Common myeloid progenitor, CD34-positive (primary cell): ENCODE results near the gene WDR33.

Experiments
- CTCF ChIA-PET: fragments of 350-600 bp; sonication (Branson Sonifier 250); formaldehyde crosslinking; loops from one replicate; lab custom pipeline; 2021; ENCODE audit warnings: antibody characterized with exemption; lab: Charles Lee
- POLR2A ChIA-PET: fragments of 350-600 bp; sonication (Branson Sonifier 250); formaldehyde crosslinking; loops from one replicate; lab custom pipeline; 2021; ENCODE audit warnings: antibody characterized with exemption; lab: Charles Lee
- DNase-seq, 3 donors: peaks; one replicate each; pipeline versions ENCODE4 v3.0.0 to v3.0.0-alpha.2; 2013
- H3K27ac ChIP-seq, 2 experiments: 1 replicate in 1 of 2; 2 replicates in 1 of 2; pipeline ENCODE4 v1.7.0; 2013; ENCODE audit warnings: inconsistent platforms in 2 of 2, low read length in 2 of 2, mild to moderate bottlenecking in 2 of 2, low read depth in 1 of 2, moderate library complexity in 1 of 2; ENCODE audit not compliant: severe bottlenecking in 2 of 2, insufficient read depth in 1 of 2, poor library complexity in 1 of 2
- H3K27me3 ChIP-seq, 5 experiments: replicated peaks in 2 of 5; 1 replicate in 3 of 5; 2 replicates in 2 of 5; pipeline versions ENCODE4 v1.6.1 to v1.7.0; 2013; ENCODE audit warnings: low read length in 4 of 5, mild to moderate bottlenecking in 2 of 5, moderate library complexity in 2 of 5, inconsistent platforms in 1 of 5; ENCODE audit not compliant: insufficient read depth in 5 of 5, control insufficient read depth in 4 of 5
- H3K36me3 ChIP-seq, 4 experiments: 1 replicate in 2 of 4; 2 replicates in 2 of 4; pipeline versions ENCODE4 v1.6.1 to v1.7.0; 2013; ENCODE audit warnings: low read length in 3 of 4, control low read depth in 1 of 4, mild to moderate bottlenecking in 1 of 4; ENCODE audit not compliant: control insufficient read depth in 4 of 4, insufficient read depth in 4 of 4
- H3K4me1 ChIP-seq, 4 experiments: 1 replicate in 3 of 4; 2 replicates in 1 of 4; pipeline versions ENCODE4 v1.6.1 to v1.7.1; 2013; ENCODE audit warnings: low read length in 3 of 4, mild to moderate bottlenecking in 3 of 4, control low read depth in 1 of 4, inconsistent platforms in 1 of 4, moderate library complexity in 1 of 4; ENCODE audit not compliant: control insufficient read depth in 4 of 4, insufficient read depth in 4 of 4; ENCODE audit errors: control extremely low read depth in 1 of 4
- H3K4me3 ChIP-seq, 7 experiments: 1 replicate in 4 of 7; 2 replicates in 3 of 7; pipeline versions ENCODE4 v1.5.1 to v1.7.0; 2013; ENCODE audit warnings: mild to moderate bottlenecking in 7 of 7, low read length in 6 of 7, moderate library complexity in 6 of 7, inconsistent platforms in 2 of 7, low read depth in 2 of 7, control low read depth in 1 of 7; ENCODE audit not compliant: insufficient read depth in 4 of 7, control insufficient read depth in 1 of 7; ENCODE audit errors: extremely low read depth in 1 of 7
- H3K9me3 ChIP-seq, 5 experiments: 1 replicate in 4 of 5; 2 replicates in 1 of 5; pipeline versions ENCODE4 v1.6.1 to v1.7.1; 2013; ENCODE audit warnings: low read length in 4 of 5, mild to moderate bottlenecking in 2 of 5, inconsistent platforms in 1 of 5, low read depth in 1 of 5, moderate library complexity in 1 of 5; ENCODE audit not compliant: control insufficient read depth in 4 of 5, insufficient read depth in 2 of 5; ENCODE audit errors: control extremely low read depth in 1 of 5
- WGBS: methylation state at CpG from one replicate; pipeline ENCODE4 v1.1.5; 2013; ENCODE audit not compliant: insufficient coverage; 5-methylcytosine and 5-hydroxymethylcytosine counted together

Gene WDR33

GRCh38 chr2:127678991-127679390 is 132.0 kb downstream of the WDR33 start:
- CTCF ChIA-PET = interaction anchor here (1.1 to 1.3 kb wide), 3 partner anchors 15 to 23 kb away, joined by 3 to 4 read pairs (median 3); no protein-coding TSS in a partner anchor
- peaks cover 3 to 40% (median 18%) of the 10 kb centered on the region in 5 experiments for H3K27me3 ChIP-seq
- no peak for DNase-seq

DNA sequence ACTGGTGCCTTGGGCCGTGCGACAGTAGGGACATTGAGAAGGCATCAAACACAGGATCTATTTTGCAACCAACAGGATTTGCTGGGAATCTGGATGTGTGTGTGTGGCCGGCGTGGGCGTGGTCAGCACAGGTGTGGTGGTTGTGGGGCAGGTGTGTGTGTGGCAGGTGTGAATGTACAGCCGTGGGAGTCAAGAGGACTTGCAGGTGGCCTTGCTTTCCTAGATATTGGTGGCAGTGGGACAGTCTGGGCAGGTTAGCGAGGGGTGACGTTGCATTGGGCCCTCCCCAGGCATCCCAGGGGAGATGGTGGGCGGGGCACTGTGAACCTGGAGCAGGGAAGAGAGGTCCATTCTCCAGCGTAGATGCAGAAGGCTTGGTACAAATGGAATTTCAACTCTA is 132.4 kb downstream of the WDR33 start:
- H3K36me3 ChIP-seq = no peaks in the 10 kb centered on the region
- ChIA-PET POLR2A (no interaction called here), CTCF (interaction anchor here (1.3 kb wide), 1 partner anchor 24 kb away, joined by 3 read pairs; no protein-coding TSS in a partner anchor)
- peaks cover 3 to 45% (median 21%) of the 10 kb centered on the region in 5 experiments for H3K27me3 ChIP-seq
- H3K4me3 ChIP-seq = no peak overlapping the region
- no peaks in the 10 kb centered on the region for H3K9me3 ChIP-seq
- 98% methylated on average over 7 of the region's 10 CpGs for WGBS
- H3K4me1 ChIP-seq = peaks cover 0 to 13% (median 11%) of the 10 kb centered on the region in 4 experiments
- no peak for DNase-seq
- H3K27ac ChIP-seq = no peak overlapping the region

More at GRCh38 chr2:127678991-127679390, 132.0 kb downstream of the WDR33 start:
- Histone ChIP-seq H3K36me3 (no peaks in the 10 kb centered on the region), H3K9me3 (no peaks in the 10 kb centered on the region), H3K4me3 (no peak overlapping the region), H3K4me1 (peaks cover 0 to 12% (median 11%) of the 10 kb centered on the region in 4 experiments), H3K27ac (no peak overlapping the region)
- WGBS = 93% methylated on average over 6 of the region's 6 CpGs
- POLR2A ChIA-PET = no interaction called here

DNA sequence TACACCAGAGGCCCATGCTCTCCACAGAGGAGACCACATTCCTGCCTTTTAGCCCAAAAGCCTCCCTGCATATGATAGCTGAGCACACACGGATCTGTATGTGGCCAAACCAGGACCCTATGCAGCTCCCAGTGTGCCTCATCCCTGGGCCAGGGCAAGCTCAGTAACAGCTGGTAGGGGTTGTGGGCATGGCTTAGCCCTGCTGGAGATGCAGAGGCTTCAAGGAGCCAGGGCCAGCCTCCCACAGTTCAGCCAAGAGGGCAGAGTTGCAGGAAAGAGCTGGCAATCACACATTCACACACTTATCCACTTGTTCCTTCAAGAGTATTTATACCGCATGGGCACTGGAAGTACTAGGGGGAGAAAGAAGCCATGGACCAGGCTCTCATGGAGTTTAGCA is 134.1 kb downstream of the WDR33 start:
- Histone ChIP-seq H3K4me1 (peaks cover 0 to 13% (median 11%) of the 10 kb centered on the region in 4 experiments), H3K36me3 (no peaks in the 10 kb centered on the region), H3K9me3 (no peaks in the 10 kb centered on the region), H3K4me3 (no peak overlapping the region), H3K27me3 (peaks cover 3 to 60% (median 28%) of the 10 kb centered on the region in 5 experiments), H3K27ac (no peak overlapping the region)
- no peak for DNase-seq
- WGBS = 100% methylated on average over 1 of the region's 2 CpGs
- ChIA-PET POLR2A (interaction anchor here (0.6 kb wide), 2 partner anchors 610 to 633 kb away, joined by 3 read pairs; no protein-coding TSS in a partner anchor), CTCF (interaction anchor here (1.6 to 4.6 kb wide), 5 partner anchors 18 to 27 kb away, joined by 4 to 19 read pairs (median 8); partner anchors contain the start of gene SFT2D3)

DNA sequence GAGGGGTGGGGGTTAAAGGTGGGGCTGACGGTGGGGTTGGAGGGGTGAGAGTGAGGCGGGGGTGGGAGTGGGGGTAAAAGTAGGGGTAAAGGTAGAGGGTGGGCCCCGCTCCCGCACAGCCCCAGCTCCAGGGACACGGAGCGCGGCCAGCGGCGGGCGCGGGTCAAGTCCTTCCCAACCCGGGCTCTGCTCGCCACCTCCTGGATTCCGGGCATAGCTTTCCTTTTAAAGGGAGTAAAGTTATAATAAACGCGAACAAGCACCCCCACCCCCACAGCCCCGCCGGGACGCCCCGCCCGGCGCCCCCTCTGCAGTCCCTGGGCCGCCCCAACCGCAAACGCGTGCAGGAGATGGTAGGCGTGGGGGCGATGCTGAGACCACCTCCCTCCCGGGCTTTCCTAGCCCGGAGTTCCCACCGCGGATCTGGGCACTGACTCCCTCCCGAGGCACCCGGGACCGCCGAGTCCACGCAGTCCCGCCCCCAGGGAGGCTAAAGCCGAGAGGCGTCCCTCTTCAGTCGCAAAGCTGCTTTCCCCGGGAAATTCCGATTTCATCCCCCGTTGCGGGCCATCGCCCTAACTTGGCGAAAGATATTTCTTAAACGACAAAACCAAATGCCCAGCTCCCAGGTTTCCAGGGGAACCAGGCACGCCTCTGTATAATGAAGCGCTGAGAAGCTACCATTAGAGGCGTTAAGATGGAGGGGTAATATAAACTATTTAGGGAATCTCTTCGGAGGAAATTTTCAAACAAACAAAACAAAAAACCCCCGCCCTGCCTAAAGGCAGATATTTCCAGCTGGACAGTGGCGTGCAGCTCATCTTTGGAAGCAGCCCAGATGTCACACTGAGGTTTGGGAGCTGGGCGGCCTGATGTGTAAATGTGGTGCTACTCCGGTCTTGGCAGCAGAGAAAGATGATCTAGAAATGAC is 135.4 kb downstream of the WDR33 start, which contains the start of gene LIMS2:
Gene LIMS2 (minus strand): TSS at position 200 of the 931 bp plus-strand sequence. CDS start 506 bp downstream, outside the sequence.
- Histone ChIP-seq H3K36me3 (no peaks in the 10 kb centered on the region), H3K4me3 (peak within 1 kb of the TSS in 5 of 7 experiments; percentile 25 to 68 (median 66)), H3K27ac (no peak within 1 kb of the TSS), H3K27me3 (peaks cover 3 to 70% (median 31%) of the 10 kb centered on the region in 5 experiments), H3K9me3 (no peaks in the 10 kb centered on the region), H3K4me1 (peaks cover 0 to 13% (median 7%) of the 10 kb centered on the region in 4 experiments)
- ChIA-PET CTCF (interaction anchor here (1.0 to 4.6 kb wide), 5 partner anchors 18 to 26 kb away, joined by 3 to 19 read pairs (median 8); partner anchors contain the start of gene SFT2D3), POLR2A (no interaction called here)
- DNase-seq = peak in 1 of 3 donors; percentile 31
- WGBS = 1% methylated on average over 39 of the region's 56 CpGs

GRCh38 chr2:127674241-127675209 is 136.4 kb downstream of the WDR33 start:
- H3K4me3 ChIP-seq = peak overlapping the region in 5 of 7 experiments; percentile 2 to 66 (median 61)
- DNase-seq = peak in 2 of 3 donors; percentile 21 to 51

More at GRCh38 chr2:127674241-127675209, 136.4 kb downstream of the WDR33 start:
- H3K36me3 ChIP-seq = no peaks in the 10 kb centered on the region
- no peak overlapping the region for H3K27ac ChIP-seq
- peaks cover 0 to 13% (median 7%) of the 10 kb centered on the region in 4 experiments for H3K4me1 ChIP-seq
- POLR2A ChIA-PET = interaction anchor here (0.7 kb wide), 1 partner anchor 200 kb away, joined by 3 read pairs; no protein-coding TSS in a partner anchor
- H3K9me3 ChIP-seq = peaks cover 0 to 3% (median 0%) of the 10 kb centered on the region in 5 experiments
- CTCF ChIA-PET = interaction anchor here (1.0 to 4.6 kb wide), 2 partner anchors 21 to 24 kb away, joined by 3 to 19 read pairs; no protein-coding TSS in a partner anchor
- peaks cover 3 to 71% (median 31%) of the 10 kb centered on the region in 5 experiments for H3K27me3 ChIP-seq
- 10% methylated on average over 54 of the region's 72 CpGs for WGBS
